Stimulated activated CD4-positive, alpha-beta T cell treated with anti-CD3 and anti-CD28 coated beads, Interleukin-2, amount 100 ng/mL, for 24 hours (primary cell): Measurements from ENCODE around the gene AMPD2.
A peak's percentile ranks its signal among the peaks of the same experiment; 100 is the strongest.

ENCODE experiments used
- DNase-seq, 2 donors: peaks; one replicate each; pipeline ENCODE4 v3.0.0-alpha.2; 2020

Gene AMPD2

GRCh38 chr1:109618661-109619575 is 719 bp upstream of the AMPD2 start:
- no peak for DNase-seq

GRCh38 chr1:109620401-109620791 is 759 bp downstream of the AMPD2 start:
- DNase-seq, result no peak

GRCh38 chr1:109620841-109621286 is 1.2 kb downstream of the AMPD2 start:
- peak; percentile 98 to 99 for DNase-seq

GRCh38 chr1:109621379-109622136 is 1.9 kb downstream of the AMPD2 start:
- DNase-seq, result peak in 1 of 2 donors; percentile 19

- DNase-seq, result no peak
These were observed 2.7 kb downstream of the AMPD2 start for GRCh38 chr1:109622137-109622892.

- DNase-seq, result no peak
These were observed 3.3 kb downstream of the AMPD2 start for GRCh38 chr1:109622895-109623294.

GRCh38 chr1:109623601-109624161 is 4.0 kb downstream of the AMPD2 start:
- no peak for DNase-seq

- no peak for DNase-seq
These were observed 4.8 kb downstream of the AMPD2 start for GRCh38 chr1:109624201-109625010.

- DNase-seq, result no peak
These were observed 5.5 kb downstream of the AMPD2 start for GRCh38 chr1:109625176-109625575.

GRCh38 chr1:109625601-109626560 is 6.2 kb downstream of the AMPD2 start:
- no peak for DNase-seq

- DNase-seq, result no peak
These were observed 7.2 kb downstream of the AMPD2 start for GRCh38 chr1:109626682-109627408.

GRCh38 chr1:109627692-109628399 is 8.2 kb downstream of the AMPD2 start:
- no peak for DNase-seq

- DNase-seq, result no peak
These were observed 9.1 kb downstream of the AMPD2 start for GRCh38 chr1:109628540-109629321.

GRCh38 chr1:109629372-109630030 is 9.9 kb downstream of the AMPD2 start:
- DNase-seq, result no peak

- peak; percentile 38 to 53 for DNase-seq
These were observed 10.7 kb downstream of the AMPD2 start for GRCh38 chr1:109630081-109630897.

GRCh38 chr1:109630898-109631512 is 11.4 kb downstream of the AMPD2 start:
- DNase-seq, result no peak
